ENCODE measurements around the gene SPIRE1.

DNA sequence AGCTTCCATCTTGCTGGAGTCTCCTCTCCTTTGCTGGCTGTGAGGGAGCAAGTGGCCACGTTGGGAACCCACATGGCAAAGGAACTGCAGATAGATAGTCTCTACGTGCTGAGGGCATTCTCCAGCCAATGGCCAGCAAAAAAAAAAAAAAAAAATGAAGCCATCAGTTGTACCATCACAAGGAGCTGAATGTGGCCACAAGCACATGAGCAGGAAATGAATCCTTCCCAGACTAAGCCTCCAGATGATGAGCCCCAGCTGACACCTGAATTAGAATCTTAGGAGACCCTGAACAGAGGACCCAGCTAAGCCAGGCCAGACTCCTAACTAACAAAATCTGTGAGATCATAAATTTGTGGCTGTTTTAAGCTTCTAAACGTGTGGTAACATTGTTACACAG lies 57.9 kb downstream of the SPIRE1 start:
- TF ChIP-seq, protein P1, sequence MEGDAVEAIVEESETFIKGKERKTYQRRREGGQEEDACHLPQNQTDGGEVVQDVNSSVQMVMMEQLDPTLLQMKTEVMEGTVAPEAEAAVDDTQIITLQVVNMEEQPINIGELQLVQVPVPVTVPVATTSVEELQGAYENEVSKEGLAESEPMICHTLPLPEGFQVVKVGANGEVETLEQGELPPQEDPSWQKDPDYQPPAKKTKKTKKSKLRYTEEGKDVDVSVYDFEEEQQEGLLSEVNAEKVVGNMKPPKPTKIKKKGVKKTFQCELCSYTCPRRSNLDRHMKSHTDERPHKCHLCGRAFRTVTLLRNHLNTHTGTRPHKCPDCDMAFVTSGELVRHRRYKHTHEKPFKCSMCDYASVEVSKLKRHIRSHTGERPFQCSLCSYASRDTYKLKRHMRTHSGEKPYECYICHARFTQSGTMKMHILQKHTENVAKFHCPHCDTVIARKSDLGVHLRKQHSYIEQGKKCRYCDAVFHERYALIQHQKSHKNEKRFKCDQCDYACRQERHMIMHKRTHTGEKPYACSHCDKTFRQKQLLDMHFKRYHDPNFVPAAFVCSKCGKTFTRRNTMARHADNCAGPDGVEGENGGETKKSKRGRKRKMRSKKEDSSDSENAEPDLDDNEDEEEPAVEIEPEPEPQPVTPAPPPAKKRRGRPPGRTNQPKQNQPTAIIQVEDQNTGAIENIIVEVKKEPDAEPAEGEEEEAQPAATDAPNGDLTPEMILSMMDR (IDR thresholded peaks at IDR 0.05) = no peak
- TF ChIP-seq POLR2AphosphoS5 (IDR thresholded peaks at IDR 0.05) (no peak), POLR2A (IDR thresholded peaks at IDR 0.05) (no peak), EP300 (IDR thresholded peaks at IDR 0.05) (no peak)

Data from stomach (tissue), 4 donors.